NCI-H82 treated with DMSO at 0.1 percent for 48 hours (cell line): ENCODE results near the gene ALDH1L1.

Source experiments
- DNase-seq: peaks from one replicate; lab custom pipeline; 2025; ENCODE audit not compliant: unreplicated experiment; lab: John Stamatoyannopoulos, UW

ALDH1L1 gene

GRCh38 chr3:126194713-126195305 lies 14.4 kb upstream of the ALDH1L1 start:
- no peak for DNase-seq

DNA sequence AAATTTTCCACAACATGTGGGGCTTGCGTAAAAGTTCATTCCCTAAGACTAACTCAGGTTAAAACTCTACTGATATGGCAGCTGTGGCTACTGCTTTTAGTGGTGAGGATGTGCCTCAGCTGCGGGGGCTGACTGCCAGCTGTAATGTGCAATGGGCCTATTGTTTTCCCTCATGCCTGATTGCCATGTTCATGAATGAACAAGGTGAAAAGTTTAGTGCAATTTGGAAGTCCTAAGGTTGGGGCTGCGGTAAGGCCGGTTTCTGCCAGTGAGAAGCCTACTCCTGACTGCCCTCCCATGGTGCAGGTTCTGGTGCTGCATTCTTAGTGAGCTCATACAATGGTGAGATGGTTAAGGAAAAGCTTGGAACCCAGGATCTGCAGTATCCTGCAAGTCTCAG lies 10.9 kb upstream of the ALDH1L1 start:
- DNase-seq = no peak

DNA sequence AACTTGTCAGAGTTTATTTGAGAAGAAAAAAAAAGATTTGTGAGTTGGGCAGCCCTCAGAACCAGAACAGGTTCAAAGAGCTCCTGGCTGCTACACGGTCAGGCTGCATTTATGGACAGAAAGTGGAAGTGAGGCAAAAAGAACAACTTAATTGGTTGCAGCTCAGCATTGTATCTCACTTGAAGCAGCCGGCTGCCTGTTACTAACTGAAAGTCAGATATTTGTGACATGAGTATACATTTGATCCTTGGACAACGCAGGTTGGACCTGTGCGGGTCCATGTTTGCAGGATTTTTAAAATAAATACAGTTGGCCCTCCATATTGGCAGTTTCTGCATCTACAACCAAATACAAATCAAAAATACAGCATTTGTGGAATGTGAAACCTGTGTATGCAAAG lies 7.5 kb upstream of the ALDH1L1 start:
- DNase-seq = no peak

DNA sequence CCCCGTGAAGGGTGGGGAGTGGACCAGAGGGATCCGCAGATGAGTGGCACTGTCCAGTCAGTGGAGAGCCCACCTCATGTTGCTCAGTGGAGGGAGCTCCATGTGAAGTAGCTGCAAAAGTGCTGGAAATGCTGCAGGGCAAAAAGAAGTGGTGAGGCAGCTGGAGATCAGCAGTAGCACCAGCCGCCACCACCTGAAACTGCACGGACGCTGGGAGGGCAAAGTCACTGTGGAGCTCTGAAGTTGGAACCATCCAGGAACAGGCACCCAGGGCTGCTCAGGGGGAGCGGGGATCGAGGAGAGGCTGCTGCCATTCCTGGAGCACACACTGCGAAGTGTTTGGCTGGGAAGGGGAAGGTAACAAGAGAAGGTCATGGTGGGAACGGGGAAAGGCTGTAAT lies 6.4 kb upstream of the ALDH1L1 start:
- DNase-seq = no peak

DNA sequence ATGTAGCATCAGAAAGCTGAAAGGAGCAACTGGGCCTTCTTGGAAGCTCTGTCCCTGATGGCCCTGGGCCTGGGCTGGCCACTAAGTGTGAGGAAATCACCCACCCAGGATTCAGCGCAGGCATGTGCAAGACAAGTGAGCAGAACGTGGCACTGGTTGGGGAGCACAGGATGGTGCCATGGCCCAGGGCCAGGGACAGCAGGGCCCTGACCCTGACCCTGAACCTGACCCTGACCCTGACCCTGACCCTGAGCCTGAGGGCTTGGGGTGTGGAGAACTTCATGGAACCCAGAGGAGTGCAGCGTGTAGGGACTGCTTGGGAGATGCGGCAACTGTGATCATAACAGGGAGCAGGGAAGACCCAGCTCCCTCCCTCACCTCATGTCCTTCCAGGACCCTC lies 5.9 kb upstream of the ALDH1L1 start:
- DNase-seq = no peak

DNA sequence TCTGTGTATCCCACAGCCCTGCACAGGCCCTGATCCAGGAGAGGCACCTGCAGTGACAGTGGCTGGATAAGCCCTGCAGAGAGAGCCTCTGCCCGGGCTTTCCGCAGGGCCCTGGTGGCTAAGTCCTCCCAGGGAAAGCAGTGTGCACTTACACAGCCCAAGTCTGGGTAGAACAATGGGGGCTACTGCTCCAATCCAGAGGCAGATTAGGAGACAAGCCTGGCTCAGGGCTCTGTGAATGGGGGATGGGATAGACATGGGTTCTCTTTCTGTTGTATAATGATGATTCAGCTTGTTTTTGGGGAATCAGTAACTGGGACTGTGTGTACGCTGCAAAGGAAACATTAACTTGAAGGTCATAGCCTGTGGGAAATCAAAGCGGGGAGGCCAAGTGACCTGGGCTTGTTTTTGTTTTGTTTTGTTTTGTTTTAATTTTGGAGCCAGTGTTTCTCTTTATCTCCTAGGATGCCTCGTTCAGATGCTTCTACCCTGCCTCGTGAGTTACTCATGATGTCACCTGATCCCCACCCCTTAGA lies 4.1 kb upstream of the ALDH1L1 start:
- no peak for DNase-seq

- no peak for DNase-seq
Measured at GRCh38 chr3:126181398-126181725, 976 bp upstream of the ALDH1L1 start.

DNA sequence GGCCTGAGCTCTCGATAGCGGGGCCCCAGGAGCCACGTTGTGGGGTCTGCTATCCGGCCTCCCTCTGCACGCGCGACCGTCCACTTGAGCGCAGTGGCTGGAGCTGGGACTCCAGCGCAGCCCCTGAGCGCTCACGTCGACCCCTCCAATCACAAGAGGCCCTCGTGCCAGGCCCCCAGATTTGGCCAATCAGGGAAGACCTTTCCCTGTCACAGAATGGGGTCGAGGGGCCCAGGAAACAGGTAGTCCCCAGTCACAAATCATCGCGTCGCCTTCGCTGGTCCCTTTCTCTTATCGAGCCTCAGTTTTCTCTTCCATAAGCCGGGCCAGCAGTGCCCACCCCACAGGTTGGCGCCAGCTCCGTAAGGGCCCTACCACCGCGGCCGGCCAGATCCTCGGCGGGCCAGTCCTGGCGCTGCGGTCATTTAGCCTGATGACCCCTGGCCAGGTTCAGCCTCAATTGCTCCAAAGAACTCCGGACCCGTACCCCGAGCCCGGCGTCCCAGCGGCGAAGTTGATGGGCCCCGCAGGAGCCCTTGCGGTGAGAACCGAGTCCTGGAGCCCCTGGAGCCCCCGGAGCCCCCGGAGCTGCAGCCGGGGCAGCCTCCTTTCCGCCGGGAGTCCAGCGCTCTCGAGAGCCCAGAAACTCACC lies 435 bp downstream of the ALDH1L1 start:
- no peak for DNase-seq

DNA sequence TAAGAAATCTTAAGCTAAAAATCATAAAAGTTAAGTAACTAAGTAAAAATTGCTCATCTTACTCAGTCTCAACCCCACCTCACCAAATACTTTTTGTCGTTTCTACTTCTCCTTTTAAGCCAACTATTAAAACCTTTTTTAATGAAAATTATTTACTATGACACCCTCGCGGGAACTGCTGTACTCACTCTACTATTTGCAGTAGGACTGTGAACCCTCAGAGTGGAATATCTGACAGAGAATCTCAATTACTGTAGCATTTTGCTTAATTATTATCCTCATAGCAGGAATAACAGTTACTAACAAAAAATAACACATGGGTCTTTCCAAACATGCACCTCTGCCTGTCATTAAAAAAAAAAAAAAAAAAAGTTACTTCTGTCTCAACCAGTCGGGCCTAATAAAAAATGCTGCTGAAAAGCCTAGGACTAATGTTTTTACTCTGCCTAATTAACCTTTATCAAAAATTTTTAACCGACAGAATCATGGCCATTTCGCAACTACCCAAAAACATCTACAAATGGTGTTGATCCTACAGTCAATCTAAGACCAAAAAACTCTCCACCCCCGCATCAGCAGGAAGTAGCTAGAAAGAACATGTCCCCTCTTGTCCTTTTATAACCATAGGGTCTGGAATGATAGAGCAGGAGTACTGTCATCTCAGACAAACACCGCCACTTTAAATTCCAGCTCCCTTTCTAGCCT lies 10.2 kb downstream of the ALDH1L1 start:
- no peak for DNase-seq

- DNase-seq = no peak
Measured at GRCh38 chr3:126167566-126167965, 12.8 kb downstream of the ALDH1L1 start.

DNA sequence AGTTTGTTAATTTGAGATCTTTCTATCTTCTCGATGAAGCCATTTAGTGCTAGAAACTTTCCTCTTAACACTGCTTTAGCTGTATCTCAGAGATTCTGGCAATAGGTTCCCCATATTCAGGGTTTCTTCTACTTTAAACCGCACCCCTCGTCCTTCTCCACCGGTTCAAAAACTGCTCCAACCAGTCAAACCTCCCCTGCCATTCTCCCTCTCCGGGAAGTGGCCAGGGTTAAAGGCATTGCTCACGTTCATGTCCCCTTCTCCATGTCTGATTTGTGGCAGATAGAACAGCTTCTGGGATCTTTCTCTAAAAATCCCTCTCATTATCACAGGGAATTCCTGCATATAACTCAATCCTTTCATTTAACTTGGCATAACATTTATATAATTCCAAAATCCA lies 14.4 kb downstream of the ALDH1L1 start:
- DNase-seq = no peak

DNA sequence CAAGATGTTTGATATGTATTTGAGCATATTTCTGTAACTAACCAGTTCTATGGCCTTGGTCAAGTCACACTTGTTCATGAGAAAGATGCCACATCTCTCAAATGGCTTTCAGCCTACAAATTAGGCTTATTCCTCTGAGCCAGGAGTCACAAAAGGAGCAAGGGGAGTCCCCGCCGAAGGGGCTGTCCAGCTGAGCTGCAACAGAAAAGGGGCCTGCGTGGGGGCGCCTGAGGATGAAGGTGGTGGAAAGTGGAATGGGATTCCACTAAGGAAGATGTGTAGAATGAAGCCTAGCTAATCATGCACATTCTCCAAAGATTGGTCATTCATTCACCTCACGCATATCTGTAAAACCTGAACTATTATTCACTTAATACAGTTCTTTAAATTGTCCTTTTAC lies 19.1 kb downstream of the ALDH1L1 start:
- DNase-seq = no peak

DNA sequence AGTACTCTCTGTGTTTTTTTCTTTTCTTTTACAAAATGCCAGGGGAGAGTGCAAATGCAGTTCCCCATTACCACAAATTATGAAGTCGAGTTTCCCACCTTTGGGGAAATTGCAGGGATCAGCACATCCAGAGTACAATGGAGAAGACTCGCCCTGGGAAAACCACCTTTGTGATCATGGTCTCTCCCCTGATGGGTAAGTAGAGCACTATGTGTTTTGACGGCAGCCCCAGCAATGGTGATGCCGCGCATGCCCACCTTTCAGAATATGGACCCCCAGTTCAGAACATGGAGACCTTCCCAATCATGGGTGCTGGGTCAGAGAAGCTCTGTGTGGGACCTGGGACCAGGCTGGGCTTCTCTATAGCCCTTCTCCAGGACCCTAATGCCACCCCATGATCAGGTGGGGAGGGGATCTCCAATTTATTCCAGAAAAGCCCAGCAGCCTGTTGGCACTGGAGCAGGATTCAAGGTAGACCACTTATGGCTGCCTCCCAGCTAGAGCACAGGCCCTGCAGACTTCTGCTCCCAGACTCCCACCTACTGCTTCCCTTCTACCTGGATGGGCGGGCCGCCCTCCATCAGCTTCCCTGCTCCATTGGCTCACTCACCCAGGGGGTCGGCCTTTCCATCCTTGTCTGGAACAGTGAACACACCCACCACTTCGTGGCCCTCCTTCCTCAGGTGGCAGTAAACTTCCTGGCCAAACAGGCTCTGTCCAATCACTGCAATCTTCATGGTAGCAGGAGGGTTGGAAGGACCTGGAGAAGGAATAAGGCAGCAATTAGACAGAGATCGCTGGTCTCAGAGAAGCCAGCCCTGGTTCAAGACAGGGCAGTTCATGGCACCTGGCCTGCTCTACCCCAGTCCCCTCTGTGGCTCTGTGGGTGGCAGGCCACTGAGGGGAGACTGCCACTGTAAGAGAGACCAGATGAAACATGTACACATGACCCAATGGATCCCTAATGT lies 19.9 kb downstream of the ALDH1L1 start:
- DNase-seq = no peak

- DNase-seq = no peak
Measured at GRCh38 chr3:126159476-126159875, 20.9 kb downstream of the ALDH1L1 start.

DNA sequence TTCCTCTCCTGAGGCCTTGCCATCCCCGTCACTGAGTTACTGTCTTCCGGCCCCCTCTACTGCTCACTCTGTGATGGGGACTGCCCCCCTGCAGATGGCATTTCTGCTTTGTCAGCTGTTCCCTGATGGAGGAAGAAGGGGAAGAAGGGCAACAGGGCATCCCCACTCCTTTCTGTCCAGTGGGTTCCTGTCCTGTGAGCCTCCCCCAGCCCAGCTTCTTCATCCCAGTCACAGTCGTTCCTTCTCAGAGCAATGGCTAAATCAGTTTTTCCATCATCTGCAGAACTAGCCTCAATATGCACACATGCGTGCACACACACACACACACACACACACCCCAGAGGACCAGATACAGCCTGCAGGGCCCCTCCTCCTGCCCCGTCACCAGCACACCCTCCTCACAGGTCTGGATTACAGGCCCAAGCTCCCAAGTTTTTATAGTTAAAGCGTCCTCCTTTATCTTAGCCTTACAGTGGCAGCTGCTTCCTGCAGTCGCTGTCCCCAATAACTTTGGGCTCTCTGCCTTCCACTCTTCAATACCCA lies 21.4 kb downstream of the ALDH1L1 start:
- DNase-seq = no peak

DNA sequence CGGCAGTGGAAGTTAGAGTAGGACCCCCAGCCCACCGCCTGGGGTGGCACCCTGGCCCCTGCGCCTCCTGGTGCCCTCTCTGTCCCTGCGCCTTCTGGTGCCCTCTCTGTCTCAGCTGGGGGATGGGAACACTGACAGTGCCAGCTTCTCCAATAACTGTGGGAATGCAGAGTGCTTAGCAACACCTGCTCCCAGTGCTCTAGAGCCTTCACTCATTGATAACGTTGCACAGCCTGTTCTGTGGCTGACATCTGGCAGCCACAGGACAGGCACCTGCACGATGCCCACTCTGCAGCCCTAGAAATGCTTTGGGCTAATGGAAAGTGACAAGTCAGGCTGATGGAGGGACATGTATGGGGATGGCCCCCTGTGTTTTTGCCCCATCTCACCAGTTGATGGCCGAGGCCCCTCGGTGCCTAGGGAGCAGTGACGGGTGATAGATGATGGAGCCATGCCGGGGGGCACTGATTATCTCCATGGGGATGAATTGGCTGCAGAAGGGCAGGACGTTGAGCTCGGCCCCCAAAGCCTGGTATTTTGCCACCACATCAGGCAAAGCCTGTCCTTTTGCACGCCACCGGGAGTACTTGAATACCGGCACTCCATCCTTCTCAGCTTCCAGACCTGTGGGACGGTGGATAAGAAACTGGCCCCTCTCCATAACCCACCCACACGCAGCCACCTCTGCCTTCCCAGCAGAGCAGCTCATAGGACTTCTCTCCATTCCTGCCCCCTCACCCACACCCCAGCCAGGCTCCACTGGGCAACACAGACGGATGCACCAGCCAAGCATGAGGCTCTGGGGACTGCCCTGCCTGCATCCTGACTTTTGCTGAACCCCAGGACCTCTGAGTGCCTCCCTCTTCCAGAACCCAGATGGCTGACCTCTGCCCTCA lies 22.1 kb downstream of the ALDH1L1 start:
- DNase-seq = no peak

DNA sequence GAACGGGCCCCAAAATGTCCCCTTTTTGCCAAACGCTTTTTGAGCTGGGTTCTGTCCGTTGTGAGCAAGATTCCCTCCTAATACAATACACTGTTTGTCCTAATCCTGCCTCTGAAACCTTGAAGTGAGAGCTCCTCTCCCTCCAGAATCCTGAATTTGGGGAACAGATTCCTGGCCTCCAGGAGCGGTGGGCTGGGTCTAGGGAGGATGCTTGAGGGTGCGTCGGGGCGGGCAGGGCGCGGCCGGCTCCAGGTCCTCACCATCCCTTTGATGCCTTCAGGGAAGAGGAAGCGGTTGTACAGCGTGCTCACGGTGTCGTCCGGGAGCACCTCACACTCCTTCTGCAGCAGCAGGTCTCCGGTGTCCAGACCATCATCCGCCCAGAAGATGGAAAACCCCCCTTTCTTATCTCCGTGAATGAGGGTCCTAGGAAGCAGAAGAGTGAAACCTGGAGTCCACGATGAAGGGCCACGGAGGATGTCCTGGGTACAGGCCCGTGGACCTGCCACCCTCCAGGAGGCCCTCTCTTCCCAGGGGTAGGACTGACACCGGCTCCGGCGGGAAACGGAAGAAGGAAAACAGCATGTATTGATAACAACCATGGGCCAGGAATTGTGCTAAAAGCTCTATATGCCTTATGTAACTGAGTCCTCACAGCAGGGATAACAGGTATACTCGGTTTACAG lies 23.2 kb downstream of the ALDH1L1 start:
- no peak for DNase-seq

- no peak for DNase-seq
Measured at GRCh38 chr3:126156468-126156867, 23.9 kb downstream of the ALDH1L1 start.

- DNase-seq = no peak
Measured at GRCh38 chr3:126155819-126156218, 24.6 kb downstream of the ALDH1L1 start.

DNA sequence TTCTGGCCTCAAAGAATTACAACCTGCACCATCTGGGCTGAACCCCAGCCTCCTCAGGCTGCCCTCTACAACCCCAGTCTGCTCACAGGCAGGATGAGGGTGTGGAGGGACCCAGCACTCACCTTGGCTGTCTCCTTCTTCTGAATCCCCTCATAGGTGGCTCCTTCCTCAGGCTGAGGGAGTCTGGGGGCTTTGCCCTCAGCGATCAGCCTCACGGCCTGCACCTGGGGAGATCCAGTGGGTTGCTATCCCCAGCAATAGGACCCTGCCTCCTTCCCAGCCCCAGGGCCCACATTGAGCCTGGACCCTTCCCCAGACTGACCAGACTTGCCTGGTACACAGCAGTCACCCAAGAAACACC lies 25.1 kb downstream of the ALDH1L1 start:
- DNase-seq = no peak
